Stimulated activated CD4-positive, alpha-beta T cell treated with anti-CD3 and anti-CD28 coated beads, Interleukin-4, amount 100 ng/mL, for 1 hour (primary cell): ENCODE measurements around the gene VNN1.
"Not testable (repeated sequence)": the region's sequence is repeated elsewhere in the genome, so short reads cannot be mapped to it uniquely, and the experiment has no call there.

Source experiments
- DNase-seq: peaks from one replicate; pipeline ENCODE4 v3.0.0-alpha.2; 2020

VNN1 gene

DNA sequence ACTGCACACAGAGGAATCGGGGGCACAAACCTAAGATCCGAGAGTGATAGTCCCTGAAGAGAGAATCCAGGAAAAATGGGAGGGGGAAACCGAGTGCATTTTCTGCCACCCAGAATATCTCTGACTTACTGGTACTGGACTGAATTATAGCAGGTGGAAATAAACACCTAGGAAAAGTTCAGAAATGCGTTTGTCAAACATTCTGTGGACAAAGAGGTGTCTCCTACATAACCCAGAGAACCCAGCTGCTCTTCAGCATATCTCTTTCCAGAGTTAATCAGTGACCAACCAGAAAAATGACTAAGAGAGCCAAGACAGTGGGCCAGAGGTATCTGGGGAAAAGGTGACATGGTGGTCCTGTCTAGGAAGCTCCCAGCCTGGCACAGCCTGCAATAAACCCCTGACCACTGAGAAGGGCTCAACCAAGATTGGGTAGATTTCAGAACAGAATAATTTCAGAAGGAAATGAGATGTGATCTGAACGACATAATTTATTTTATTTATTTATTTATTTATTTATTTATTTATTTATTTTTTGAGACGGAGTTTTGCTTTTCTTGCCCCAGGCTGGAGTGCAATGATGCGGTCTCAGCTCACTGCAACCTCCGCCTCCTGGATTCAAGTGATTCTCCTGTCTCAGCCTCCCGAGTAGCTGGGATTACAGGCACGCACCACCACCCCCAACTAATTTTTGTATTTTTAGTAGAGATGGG lies 6.0 kb upstream of the VNN1 start:
- DNase-seq: no peak

DNA sequence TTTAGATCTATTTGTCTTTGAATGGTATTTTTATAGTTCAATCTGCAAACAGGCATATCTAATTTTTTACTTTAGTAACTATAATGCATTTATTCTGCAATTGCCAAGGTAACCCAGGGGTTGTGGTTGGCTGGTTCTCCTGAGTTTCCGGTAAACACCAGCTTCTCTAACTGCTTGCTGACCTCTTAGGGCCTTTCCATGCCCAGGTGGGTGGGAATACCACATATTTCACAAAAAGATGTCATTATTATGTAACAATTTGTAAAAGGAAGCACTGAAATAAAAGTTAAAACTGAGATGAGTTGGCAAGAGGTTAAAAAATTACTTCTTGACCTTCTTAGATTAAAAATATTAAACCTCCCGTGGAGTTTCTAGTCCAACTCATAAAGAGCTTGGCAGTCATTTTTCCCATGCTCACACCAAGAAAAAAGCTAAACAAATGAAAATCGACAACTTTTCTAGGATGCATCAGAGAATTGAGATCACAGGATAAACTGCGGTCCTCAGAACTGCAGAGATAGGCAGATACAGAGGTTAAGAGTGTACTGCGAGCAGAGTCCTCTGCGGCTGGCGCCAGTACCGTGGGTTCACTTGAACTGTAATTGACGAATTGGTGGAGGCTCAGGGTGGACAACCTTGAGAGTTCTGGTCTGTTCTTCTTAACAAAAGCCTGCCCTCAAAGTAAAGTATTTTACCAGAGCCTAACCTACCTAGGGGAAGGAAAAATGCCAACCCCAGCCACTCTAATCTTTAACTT lies 2.2 kb upstream of the VNN1 start:
- no peak for DNase-seq

DNA sequence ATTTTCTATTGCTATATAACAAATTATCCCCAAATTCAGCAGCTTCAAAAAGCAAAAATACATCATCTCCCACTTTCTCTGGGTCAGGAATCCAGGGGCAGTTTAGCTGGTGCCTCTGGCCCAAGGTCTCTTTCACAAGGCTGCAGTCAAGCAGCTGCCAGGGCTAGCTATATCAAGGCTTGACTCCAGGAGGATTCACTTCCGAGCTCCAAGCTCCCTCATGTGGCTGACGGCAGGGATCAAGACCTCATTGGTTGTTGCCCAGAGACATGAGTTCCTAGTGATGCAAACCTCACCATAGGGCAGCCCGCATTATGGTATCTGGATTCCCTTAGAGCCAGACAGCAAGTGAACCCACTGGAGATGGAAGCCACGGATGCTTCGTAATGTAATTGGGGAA lies 1.3 kb upstream of the VNN1 start:
- no peak for DNase-seq

DNA sequence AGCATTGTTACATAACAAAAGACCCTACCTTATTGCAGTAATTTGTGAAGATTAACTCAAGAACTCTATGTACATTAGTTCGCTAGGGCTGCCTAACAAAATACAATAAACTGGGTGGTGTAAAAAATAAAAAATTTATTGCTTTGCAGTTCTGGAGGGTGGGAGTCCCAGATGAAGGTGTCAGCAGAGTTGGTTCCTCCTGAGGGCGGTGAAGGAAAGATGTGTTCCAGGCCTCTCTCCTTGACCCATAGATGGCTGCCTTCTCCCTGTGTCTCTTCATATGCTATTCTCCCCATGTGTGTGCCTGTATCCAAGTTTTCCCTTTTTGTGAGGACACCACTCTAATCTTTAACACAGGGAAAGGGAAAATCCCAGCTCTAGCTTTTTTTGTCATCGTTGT lies 305 bp upstream of the VNN1 start:
- no peak for DNase-seq

- no peak for DNase-seq
Observed at GRCh38 chr6:132712366-132712765, 1.5 kb downstream of the VNN1 start.

DNA sequence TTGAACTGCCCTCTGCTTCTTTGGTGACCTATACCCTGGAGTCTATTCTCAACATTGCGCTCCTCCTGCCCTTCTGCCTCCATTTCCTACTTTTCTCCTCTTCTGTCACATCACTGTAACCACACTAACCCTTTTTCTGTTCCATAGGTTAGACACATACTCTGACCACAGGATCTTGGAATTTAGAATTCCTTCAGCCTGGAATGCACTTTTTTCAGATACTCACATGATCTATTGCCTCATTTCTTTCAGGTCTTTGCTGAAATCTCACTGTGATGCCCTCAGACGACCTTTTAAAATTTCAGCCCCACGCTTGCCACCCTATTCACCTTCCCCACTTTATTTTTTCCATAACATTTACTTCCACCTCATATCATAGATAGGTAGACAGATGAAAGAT lies 5.1 kb downstream of the VNN1 start:
- no peak for DNase-seq

GRCh38 chr6:132708002-132708401 lies 5.9 kb downstream of the VNN1 start:
- no peak for DNase-seq

GRCh38 chr6:132706756-132707155 lies 7.1 kb downstream of the VNN1 start:
- not testable (repeated sequence) for DNase-seq

GRCh38 chr6:132703936-132704335 lies 9.9 kb downstream of the VNN1 start:
- no peak for DNase-seq

GRCh38 chr6:132698608-132699007 lies 15.2 kb downstream of the VNN1 start:
- DNase-seq: no peak

- DNase-seq: no peak
Observed at GRCh38 chr6:132695773-132696172, 18.1 kb downstream of the VNN1 start.

- no peak for DNase-seq
Observed at GRCh38 chr6:132693478-132693877, 20.4 kb downstream of the VNN1 start.

GRCh38 chr6:132690678-132691077 lies 23.2 kb downstream of the VNN1 start:
- DNase-seq: no peak

DNA sequence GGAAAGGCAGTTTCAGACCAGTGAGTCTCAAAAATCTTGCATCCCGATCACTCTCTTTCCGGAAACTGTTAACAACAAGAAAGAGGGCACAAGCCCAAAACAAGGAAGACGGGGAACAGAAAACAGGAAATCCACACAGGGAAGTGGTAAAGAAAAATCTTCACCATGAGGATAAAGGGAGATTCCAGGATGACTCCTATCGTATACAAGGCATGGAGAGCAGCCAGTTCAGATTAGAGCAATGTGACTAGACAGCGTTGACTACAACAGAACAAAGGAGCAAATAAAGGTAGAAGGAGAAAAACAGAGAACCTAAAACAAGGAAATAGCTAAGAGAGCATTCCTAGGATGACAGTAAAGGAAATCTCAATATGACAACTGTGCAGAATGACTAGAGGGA lies 26.5 kb downstream of the VNN1 start:
- no peak for DNase-seq

GRCh38 chr6:132686531-132686930 lies 27.3 kb downstream of the VNN1 start:
- DNase-seq: no peak

DNA sequence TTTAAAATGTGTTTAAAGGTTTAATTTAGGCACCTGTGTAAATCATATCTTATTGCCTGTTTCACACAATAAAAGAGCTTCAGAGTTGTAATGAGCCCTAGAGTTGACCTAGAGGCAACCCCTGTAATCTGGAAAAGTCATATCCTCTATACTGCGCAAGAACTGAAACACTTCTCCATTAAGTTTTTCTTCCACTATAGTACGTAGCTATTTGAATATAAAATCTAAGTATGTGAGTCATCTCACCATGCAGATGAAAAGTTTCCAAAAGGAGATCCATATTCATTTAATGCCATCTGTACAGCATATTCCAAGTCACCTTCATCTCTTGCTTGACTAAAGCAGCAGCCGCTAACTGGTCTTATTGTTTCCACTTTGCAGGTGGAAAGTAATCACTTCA lies 28.8 kb downstream of the VNN1 start:
- no peak for DNase-seq

DNA sequence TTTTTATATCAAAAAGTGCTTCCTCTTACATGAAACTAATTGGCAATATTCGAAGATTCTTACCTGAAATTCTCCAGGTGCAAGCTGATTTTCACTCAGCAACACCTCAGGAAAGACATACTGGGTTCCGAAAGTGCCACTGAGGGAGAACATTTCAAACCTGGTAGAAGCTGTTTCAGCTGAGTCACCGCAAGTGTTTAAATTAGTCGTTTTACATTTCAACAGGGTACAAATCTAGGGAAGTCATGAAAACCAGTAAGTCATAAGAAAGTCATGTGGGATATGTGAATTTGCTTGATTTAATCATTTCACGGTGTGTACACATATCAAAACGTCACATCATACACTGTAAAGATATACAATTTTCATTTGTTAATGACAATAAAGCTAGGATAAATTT lies 29.6 kb downstream of the VNN1 start:
- DNase-seq: no peak

DNA sequence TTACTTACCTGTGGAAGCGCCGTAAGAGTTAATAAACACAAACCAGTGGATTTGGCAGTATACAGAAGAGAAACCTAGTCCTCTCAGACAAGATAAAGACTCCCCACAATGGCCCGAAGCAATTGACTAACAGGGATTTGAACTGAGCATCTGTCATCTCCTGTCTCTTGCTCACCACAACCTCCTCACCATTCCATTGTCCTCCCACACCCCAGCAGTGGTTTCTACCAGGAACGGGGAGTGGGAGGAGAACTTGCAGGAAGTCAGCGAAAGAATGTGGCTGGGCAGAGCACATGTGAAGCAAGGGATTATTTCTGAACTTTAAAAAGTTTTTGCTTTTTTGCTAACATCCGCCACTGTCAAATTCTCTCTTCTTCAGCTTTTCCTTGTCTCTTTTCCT lies 30.3 kb downstream of the VNN1 start:
- DNase-seq: no peak

DNA sequence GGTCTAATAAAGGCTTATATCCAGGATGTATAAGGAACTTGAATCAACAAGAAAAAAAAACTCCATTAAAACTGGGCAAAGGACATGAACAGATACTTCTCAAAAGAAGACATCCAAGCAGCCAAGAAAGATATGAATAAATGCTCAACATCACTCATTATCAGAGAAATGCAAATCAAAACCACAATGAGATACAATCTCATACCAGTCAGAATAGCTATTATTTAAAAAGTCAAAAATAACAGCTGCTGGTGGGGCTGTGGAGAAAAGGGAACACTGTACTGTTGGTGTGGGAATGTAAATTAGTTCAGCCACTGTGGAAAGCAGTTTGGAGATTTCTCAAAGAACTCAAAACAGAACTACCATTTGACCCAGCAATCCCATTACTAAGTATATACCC lies 34.8 kb downstream of the VNN1 start:
- not testable (repeated sequence) for DNase-seq

DNA sequence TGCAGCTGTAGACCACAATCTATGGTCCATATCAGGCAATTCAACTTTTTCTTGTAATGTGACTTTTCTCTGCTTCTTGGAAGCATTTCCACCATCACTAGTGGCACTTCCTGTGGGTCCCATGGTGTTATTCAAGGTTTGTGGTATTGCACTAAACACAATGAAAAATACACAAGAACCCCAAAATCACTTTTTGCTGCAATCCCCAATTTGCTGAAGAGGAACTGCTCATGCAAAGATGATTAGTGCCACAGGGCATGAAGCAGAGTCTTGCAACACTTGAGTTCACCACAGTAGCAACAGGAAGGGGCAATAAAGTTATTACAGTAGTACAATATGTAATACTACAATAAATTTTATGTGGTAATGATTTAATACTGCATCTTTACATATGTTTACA lies 38.1 kb downstream of the VNN1 start:
- DNase-seq: no peak

DNA sequence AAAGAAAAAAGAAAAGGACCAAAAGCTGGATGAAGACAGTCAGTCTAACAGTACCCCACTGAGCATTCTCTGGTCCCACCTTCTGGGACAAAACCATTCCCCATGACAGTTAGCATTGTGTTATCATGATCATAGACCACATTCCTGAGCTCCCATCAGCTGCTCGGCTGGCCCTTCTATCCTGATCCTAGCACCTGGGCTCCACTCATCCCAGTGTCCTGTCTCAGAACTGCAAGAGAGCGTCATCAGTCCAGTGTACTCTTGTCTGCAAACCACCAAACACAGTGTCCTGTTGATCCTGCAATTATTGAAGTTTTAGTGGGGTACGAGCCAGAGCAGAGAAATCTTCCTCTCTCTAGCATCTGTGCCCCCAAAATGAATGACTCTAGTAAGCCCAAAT lies 38.9 kb downstream of the VNN1 start:
- no peak for DNase-seq

DNA sequence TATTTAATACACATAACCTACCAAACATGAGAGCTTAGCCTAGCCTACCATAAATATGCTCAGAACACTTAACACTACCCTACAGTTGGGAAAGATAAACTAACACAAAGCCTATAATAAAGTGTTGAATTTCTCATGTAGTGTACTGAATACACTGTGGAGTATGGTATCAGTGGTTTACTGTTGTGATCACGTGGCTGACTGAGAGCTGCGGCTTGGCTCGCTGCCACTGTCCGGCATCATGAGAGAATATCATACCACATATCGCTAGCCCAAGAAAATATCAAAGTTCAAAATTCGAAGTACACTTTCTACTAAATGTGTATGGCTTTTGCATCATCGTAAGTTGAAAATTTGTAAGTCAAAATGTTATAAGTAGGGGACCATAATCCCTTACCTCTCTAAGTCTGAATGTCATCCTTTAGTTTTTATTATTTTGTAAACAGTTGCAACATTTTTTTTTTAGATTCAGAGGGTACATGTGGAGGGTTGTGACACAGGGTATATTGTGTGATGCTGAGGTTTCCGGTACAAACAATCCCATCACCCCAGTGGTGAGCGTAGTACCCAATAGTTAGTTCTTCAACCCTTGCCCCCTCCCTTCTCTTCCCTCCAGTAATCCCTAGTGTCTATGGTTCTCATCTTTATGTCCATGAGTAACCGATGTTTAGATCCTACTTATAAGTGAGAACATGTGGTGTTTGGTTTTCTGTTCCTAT lies 40.3 kb downstream of the VNN1 start:
- DNase-seq: no peak

GRCh38 chr6:132671295-132671694 lies 42.6 kb downstream of the VNN1 start:
- no peak for DNase-seq

DNA sequence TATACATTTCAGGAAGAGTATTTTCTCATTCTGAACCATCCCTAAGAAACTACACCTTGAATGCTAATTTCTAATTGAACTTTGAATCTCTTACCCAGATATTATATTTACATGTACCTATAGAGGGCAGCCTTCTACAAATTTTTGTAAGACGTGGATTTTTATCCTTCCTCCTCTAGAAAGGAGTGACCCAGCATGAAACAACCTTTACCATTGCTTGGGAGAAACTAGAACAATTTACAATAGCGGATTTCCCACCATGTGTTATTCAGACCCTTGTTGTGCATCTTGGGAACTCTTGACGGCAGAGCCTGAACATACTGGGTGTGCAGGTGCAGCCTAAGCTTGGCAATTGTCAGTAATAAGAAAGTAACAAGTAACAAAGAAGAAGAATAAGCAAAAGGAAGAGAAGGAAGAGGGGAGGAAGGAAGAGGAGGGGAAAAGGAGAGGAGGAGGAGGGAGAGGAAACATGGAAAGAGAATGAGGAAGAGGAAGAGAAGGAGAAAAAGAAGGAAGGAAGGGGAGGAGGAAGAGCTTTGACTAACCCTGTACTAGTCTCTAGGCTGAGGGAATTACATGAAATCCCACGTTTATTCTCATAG lies 44.1 kb downstream of the VNN1 start:
- DNase-seq: no peak
